ENCODE results near the gene WIPF1.

WIPF1 gene

DNA sequence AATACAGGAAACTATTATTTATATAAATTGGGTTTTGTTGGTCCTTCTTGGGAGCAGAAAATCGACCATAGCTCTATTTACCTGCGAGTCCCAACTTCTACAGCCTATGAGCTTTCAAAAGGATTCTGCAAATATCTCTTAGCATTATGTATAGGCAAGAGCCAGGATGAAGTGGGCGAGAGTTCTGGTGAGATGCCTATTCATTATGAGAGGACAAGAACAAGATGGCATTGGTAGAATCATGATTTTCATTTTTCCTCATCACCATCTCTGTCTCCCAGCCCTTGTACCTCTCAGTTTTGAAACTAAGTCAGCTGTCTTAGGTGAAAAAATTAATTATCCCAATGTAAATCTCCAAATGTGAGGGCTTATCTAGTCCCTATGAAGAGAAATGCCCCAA, 25.0 kb downstream of the WIPF1 start:
- in situ Hi-C loops (cut with HindIII; ENCODE audit: low pct_unique_long_range_greater_than_20kb, low sequenced_read_pairs), result no loop called here
- no peak for DNase-seq (ENCODE audit: low read depth in 1 of 2, low spot score in 1 of 2)
- TF ChIP-seq JUND (IDR thresholded peaks at IDR 0.05; ENCODE audit: low read depth), result no peak

DNA sequence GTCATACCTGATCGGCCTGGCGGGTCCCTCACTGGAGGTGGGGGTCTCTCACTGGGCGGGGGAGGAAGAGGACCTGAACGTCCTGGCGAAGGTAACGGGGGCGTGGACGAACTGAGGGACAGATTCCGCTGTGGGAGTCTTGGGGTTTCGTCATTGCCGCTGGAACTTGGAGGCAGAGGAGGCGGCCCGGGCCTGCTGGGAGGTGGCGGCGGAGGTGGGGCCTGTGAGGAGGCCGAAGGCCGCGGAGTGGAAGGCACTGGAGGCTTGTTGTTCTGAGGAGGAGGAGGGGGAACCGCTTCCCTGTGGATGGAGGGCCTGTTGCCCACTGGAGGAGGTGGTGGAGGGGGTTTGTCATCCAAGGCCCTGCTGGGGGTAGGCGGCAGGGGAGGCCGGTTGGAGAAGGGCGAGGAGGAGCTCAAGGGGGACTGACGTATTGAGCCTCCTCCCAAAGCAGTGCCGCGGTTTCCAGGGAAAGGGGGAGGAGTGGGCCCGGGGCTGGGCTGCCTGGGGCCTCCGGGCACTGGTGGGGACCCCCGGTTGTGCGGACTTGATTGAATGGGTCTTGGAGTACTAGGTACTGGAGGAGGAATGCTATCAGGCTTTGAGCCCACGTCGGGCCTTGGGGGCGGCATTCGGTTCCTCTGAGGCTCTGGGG, 25.8 kb downstream of the WIPF1 start:
- no peak for TF ChIP-seq JUND (IDR thresholded peaks at IDR 0.05; ENCODE audit: low read depth)
- in situ Hi-C loops (cut with HindIII; ENCODE audit: low pct_unique_long_range_greater_than_20kb, low sequenced_read_pairs), result no loop called here
- DNase-seq (ENCODE audit: low read depth in 1 of 2, low spot score in 1 of 2), result no peak

DNA sequence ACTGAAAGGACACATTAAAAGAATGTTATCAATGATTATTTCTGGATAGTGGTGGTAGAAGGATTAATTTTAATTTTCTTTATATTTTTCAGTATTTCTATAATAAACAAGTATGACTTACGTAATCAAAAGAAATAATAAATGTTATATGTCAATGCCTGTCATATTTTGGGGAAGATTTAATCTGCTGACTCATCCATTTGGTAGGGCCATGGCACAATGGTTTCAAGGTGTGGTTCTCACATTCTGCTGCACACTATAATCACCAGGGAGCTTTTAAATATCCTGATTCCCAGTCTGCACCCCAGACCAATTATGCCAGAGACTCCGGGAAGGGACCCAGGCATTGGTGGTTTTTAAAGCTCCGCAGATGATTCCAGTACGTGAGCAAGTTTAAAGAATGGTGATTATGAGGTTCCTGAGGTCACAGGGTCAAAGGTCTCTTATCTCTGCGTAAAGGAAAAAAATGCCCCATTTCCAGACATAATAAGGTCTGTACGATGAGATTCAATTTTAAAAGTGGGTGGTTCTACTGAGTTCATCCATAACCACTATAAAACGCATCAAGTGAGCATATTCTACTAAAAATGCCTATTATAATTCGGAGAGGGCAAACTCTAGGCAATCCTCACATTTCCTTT, 27.2 kb downstream of the WIPF1 start:
- DNase-seq (ENCODE audit: low read depth in 1 of 2, low spot score in 1 of 2), result no peak
- no peak for TF ChIP-seq JUND (IDR thresholded peaks at IDR 0.05; ENCODE audit: low read depth)
- in situ Hi-C loops (cut with HindIII; ENCODE audit: low pct_unique_long_range_greater_than_20kb, low sequenced_read_pairs), result no loop called here

DNA sequence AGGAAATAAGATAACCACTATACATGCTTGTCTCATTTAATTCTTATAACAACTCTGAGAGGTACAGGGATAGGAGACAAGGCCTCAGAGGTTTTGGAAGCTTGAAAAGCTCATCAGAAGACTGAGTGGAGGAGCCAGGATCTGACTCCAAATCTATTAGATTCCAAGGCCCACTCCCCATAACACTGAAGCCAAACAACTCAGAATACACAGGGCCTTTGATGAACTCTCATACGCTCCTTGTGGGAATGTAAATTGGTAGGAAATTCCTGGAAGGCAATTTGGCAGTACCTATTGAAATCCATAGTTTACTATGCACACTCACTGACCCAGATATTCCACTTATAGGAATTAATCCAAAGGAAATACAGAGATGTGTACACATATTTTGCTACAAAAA, 27.9 kb downstream of the WIPF1 start:
- TF ChIP-seq JUND (IDR thresholded peaks at IDR 0.05; ENCODE audit: low read depth), result no peak
- in situ Hi-C loops (cut with HindIII; ENCODE audit: low pct_unique_long_range_greater_than_20kb, low sequenced_read_pairs), result no loop called here
- DNase-seq (ENCODE audit: low read depth in 1 of 2, low spot score in 1 of 2), result no peak

DNA sequence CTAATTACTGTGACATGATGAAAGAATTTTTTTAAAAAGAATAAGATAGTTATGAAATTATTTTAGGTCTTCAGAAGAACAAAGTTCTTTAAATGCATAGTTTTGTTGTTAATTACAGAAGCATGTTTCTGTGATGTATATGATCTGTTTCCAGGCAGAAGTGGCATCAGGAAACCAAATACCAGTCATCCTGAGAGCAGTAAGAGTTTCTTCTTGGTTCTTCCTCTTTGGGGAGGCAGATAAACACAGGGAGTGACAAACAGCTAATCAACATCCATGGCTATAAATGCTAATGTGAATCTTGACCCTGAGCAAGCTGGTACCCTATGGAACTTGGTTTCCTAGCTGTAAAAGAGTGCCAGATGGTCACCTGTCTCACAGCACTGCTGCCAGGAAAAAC, 29.2 kb downstream of the WIPF1 start:
- TF ChIP-seq JUND (IDR thresholded peaks at IDR 0.05; ENCODE audit: low read depth), result no peak
- DNase-seq (ENCODE audit: low read depth in 1 of 2, low spot score in 1 of 2), result no peak
- in situ Hi-C loops (cut with HindIII; ENCODE audit: low pct_unique_long_range_greater_than_20kb, low sequenced_read_pairs), result no loop called here

DNA sequence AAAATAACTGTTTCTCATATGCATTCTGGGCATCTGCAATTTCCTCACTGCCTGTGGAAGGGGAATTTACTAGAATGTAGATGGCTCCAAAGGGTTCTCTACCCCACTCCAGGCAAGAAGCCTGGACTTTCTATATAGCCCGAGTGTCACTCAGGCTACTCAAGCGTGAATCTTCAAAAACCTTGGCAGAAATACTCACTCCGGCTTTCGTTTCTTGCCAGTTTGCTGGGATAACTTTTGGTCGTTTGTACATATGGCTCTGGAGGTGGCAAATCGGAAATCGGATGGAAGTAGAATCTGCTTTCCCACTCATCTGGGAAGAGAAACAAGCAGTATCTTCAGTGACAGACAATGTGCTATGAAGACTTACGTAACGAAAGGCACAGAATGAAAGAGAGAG, 30.7 kb downstream of the WIPF1 start:
- no peak for DNase-seq (ENCODE audit: low read depth in 1 of 2, low spot score in 1 of 2)
- no peak for TF ChIP-seq JUND (IDR thresholded peaks at IDR 0.05; ENCODE audit: low read depth)
- in situ Hi-C loops (cut with HindIII; ENCODE audit: low pct_unique_long_range_greater_than_20kb, low sequenced_read_pairs), result no loop called here

DNA sequence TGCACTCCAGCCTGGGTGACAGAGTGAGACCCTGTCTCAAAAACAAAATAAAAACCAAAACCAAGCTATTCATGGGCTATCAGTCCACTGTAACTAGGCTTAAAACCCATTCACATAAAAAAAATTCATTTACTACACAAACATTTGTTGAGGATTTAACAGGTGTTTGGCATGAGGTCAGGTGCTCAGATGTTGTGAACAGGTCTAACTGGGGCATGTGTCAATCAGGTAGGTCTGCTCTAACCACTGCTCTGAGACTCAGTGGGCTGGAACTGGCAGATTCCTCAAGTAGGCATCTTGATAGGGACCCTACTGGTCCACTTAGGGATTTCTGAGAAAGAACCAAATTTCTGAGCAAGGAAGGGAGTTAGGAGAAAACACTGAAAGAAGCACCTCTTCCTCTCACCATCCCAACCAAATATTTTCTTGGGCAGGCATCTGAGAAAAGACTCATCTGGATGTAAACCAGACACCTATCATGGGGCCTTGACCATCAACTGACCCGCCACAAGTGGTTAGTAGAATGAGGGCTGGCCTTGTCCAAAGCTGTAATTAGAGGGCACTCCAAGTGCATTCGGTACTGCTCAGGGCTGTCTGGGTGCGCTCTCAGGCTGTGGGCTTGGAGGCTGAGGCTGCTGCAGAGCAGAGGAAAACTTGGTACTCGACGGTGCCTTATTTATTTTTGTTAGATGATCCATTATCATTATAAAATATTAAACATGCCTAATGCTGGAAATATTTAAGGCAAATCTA, 33.9 kb downstream of the WIPF1 start:
- no peak for TF ChIP-seq JUND (IDR thresholded peaks at IDR 0.05; ENCODE audit: low read depth)
- in situ Hi-C loops (cut with HindIII; ENCODE audit: low pct_unique_long_range_greater_than_20kb, low sequenced_read_pairs), result no loop called here
- DNase-seq (ENCODE audit: low read depth in 1 of 2, low spot score in 1 of 2), result peak in 1 of 2 experiments; percentile 14

DNA sequence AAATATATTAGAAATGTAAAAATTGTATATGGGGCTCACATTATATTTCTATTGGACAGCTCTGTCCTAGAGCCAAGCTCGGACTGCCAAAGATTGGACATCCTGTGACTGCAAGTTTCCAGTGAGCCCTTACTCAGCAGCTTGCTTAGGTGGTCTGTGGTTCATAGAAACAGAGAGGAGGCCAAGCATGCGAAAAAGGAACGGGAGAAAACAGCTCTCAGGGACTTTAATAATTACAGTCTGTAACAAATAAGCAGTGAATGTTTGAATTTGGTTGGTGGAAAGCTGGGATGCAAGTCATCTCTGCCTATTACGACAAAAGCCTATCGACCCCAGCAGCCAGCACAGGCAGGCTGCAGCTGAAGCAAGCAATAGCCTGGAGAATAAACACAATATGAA, 35.6 kb downstream of the WIPF1 start:
- DNase-seq (ENCODE audit: low read depth in 1 of 2, low spot score in 1 of 2), result no peak
- TF ChIP-seq JUND (IDR thresholded peaks at IDR 0.05; ENCODE audit: low read depth), result no peak
- in situ Hi-C loops (cut with HindIII; ENCODE audit: low pct_unique_long_range_greater_than_20kb, low sequenced_read_pairs), result no loop called here

DNA sequence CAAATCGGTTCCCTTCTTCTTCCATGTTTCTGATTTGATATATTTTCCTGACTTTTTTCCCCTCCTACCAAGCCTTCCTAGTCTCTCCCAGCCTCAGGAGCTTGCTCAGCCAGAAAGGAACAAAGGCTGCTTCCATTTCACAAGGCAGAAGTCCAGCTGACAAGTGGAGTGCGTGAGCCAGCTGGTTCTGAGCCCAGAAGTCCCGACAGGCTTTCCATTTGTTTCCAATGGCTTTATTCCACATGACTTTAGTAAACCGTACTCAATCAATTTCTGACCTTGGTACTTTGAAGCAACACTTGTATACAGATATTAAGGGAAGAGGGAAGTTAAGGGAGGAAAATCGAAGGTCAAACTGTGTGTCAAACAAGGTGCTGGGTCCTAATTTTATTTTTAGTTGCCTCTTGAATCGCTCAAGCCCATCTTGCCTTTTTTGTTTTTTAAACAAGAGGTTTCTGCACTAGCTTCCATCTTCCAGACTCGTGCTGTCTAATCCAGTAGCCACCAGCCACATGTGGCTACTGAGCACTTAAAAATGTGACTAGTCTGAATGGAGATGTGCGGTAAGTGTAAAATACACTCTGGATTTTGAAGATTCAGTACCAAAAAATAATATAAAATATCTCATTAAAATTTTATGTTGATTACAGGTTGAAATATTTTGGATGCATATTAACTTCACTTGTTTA, 36.2 kb downstream of the WIPF1 start:
- TF ChIP-seq JUND (IDR thresholded peaks at IDR 0.05; ENCODE audit: low read depth), result no peak
- no peak for DNase-seq (ENCODE audit: low read depth in 1 of 2, low spot score in 1 of 2)
- in situ Hi-C loops (cut with HindIII; ENCODE audit: low pct_unique_long_range_greater_than_20kb, low sequenced_read_pairs), result no loop called here

DNA sequence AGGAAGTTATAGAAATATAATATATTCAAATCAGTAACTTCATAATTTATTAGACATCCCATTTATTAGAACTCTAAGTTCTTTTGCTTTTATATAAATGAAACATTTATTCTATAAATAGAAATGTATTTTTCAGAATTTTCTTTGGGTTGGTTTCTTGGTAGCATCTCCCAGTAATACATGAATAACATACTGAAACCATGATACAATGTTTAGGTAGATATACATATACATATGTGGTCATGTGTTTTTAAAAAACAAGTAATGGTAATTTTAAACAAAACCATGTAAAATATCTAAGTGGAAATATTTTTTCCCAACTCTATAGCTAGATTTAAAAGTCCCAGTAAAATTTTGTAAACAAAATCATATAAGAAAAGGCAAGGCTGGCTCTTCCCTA, 36.9 kb downstream of the WIPF1 start:
- TF ChIP-seq JUND (IDR thresholded peaks at IDR 0.05; ENCODE audit: low read depth), result no peak
- no peak for DNase-seq (ENCODE audit: low read depth in 1 of 2, low spot score in 1 of 2)
- in situ Hi-C loops (cut with HindIII; ENCODE audit: low pct_unique_long_range_greater_than_20kb, low sequenced_read_pairs), result no loop called here

DNA sequence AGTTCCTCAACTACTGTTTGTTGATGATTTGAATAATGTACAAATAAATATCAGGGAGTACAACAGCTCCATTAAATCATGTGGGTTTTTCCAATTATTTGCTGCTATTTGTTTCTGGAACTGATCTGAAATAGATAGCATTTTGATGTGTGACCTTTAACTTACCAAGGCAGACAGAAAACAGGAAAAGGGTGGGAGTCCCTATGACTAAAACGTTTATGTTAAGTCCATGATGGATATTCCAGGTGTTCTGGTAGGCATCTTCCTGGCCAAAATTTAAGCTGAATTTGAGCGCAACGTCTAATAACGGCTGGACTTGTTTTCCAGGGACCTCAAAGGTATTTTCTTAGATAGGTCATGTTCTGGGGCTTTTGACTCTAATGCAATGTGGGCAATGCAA, 41.6 kb downstream of the WIPF1 start:
- in situ Hi-C loops (cut with HindIII; ENCODE audit: low pct_unique_long_range_greater_than_20kb, low sequenced_read_pairs), result no loop called here
- no peak for DNase-seq (ENCODE audit: low read depth in 1 of 2, low spot score in 1 of 2)
- TF ChIP-seq JUND (IDR thresholded peaks at IDR 0.05; ENCODE audit: low read depth), result no peak

DNA sequence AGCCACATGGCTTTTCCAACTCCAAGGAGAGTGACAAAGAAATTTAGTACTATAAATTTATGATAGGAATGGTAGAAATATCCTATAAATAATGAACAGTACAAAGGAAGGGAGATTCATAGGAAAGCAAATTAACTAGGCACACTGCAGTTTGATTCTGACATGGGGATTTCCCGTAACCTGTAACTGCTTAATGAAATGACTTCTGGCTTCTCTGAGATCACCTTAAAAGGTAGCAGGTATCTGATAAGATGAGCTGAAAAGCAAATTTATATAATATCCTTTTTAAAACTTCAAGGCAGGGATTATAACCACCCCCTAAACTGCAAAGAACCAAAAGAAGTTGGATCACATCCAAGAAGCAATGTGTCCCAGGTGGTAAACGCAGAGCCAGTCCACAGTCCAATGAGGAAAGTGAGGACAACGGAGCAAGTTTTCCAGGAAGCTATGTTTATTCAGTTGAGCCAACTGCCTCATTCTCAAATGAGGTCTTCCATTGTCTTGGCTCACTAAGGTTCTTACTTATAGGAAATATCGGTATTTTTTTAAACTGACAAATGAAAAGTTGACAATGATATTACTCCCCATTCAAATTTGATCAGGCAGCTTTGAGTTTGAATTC, 43.0 kb downstream of the WIPF1 start:
- no peak for TF ChIP-seq JUND (IDR thresholded peaks at IDR 0.05; ENCODE audit: low read depth)
- no peak for DNase-seq (ENCODE audit: low read depth in 1 of 2, low spot score in 1 of 2)
- in situ Hi-C loops (cut with HindIII; ENCODE audit: low pct_unique_long_range_greater_than_20kb, low sequenced_read_pairs), result no loop called here

All from T47D (cell line).